GM10248 (cell line): ENCODE data around the gene RBM5.

Source experiments
- CTCF ChIA-PET: fragments of 300-600 bp; sonication (Branson Sonifier 250); formaldehyde crosslinking; extraction: SDS; loops from one replicate; lab custom pipeline; 2021; ENCODE audit warnings: antibody characterized with exemption; lab: Yijun Ruan, JAX
- POLR2A ChIA-PET: fragments of 350-650 bp; sonication (Branson Sonifier 250); formaldehyde crosslinking; extraction: SDS; loops from one replicate; lab custom pipeline; 2020; ENCODE audit warnings: antibody characterized with exemption; lab: Yijun Ruan, JAX
- DNase-seq: peaks from one replicate; pipeline ENCODE4 v3.0.0; 2012; ENCODE audit errors: extremely low spot score
- CTCF ChIP-seq: IDR thresholded peaks from 2 replicates; pipeline ENCODE4 v1.5.1; 2012; ENCODE audit warnings: mild to moderate bottlenecking, low read depth; ENCODE audit errors: extremely low read depth, missing control alignments, control extremely low read depth

RBM5 gene

GRCh38 chr3:50161320-50161719 lies 72.6 kb downstream of the RBM5 start:
- POLR2A ChIA-PET, result no interaction called here
- DNase-seq, result no peak
- CTCF ChIA-PET, result no interaction called here
- no peak for TF ChIP-seq CTCF

GRCh38 chr3:50162034-50162883 lies 73.5 kb downstream of the RBM5 start:
- CTCF ChIA-PET, result interaction anchor here (1.4 kb wide), 1 partner anchor 331 kb away, joined by 3 read pairs; no protein-coding TSS in a partner anchor
- no peak for TF ChIP-seq CTCF
- POLR2A ChIA-PET, result no interaction called here
- no peak for DNase-seq

GRCh38 chr3:50163572-50164455 lies 75.1 kb downstream of the RBM5 start:
- POLR2A ChIA-PET, result no interaction called here

GRCh38 chr3:50164481-50164880 lies 75.8 kb downstream of the RBM5 start:
- CTCF ChIA-PET, result interaction anchor here (1.7 kb wide), 1 partner anchor 61 kb away, joined by 4 read pairs; no protein-coding TSS in a partner anchor
- POLR2A ChIA-PET, result no interaction called here
- DNase-seq, result no peak
- TF ChIP-seq CTCF, result no peak

More at GRCh38 chr3:50163572-50164455, 75.1 kb downstream of the RBM5 start:
- no peak for DNase-seq
- CTCF ChIA-PET, result interaction anchor here (0.7 to 1.7 kb wide), 3 partner anchors 28 to 332 kb away, joined by 3 to 4 read pairs (median 3); no protein-coding TSS in a partner anchor
- TF ChIP-seq CTCF, result no peak

GRCh38 chr3:50164984-50165909 lies 76.5 kb downstream of the RBM5 start:
- DNase-seq, result no peak
- no peak for TF ChIP-seq CTCF
- ChIA-PET CTCF (interaction anchor here (0.9 to 1.0 kb wide), 4 partner anchors 17 to 46 kb away, joined by 3 read pairs; no protein-coding TSS in a partner anchor), POLR2A (no interaction called here)
